Glutamatergic neuron (in vitro differentiated cells): ENCODE measurements around the gene CFAP99. TPM values are rescaled to one million over a fixed set of nuclear protein-coding genes. Genes with fewer than 3 reads are reported as not detected.

ENCODE experiments used
- DNase-seq: peaks from one replicate; pipeline ENCODE4 v3.0.0; 2022
- H3K27ac Mint-ChIP-seq: one replicate; pipeline ENCODE4 v1.8.0; 2020; ENCODE audit warnings: mild to moderate bottlenecking, mixed read lengths, inconsistent platforms; ENCODE audit not compliant: unreplicated experiment
- H3K27me3 Mint-ChIP-seq: one replicate; pipeline ENCODE4 v1.8.0; 2020; ENCODE audit warnings: mild to moderate bottlenecking, moderate library complexity, mixed read lengths, inconsistent platforms; ENCODE audit not compliant: unreplicated experiment
- H3K36me3 Mint-ChIP-seq: one replicate; pipeline ENCODE4 v1.8.0; 2020; ENCODE audit warnings: mild to moderate bottlenecking, mixed read lengths, inconsistent platforms; ENCODE audit not compliant: unreplicated experiment
- H3K4me1 Mint-ChIP-seq: one replicate; pipeline ENCODE4 v1.8.0; 2020; ENCODE audit warnings: mild to moderate bottlenecking, low read depth, mixed read lengths, inconsistent platforms; ENCODE audit not compliant: unreplicated experiment
- H3K4me3 Mint-ChIP-seq: one replicate; pipeline ENCODE4 v1.8.0; 2020; ENCODE audit warnings: mild to moderate bottlenecking, mixed read lengths, inconsistent platforms; ENCODE audit not compliant: unreplicated experiment
- H3K9me3 Mint-ChIP-seq: one replicate; pipeline ENCODE4 v1.8.0; 2020; ENCODE audit warnings: mild to moderate bottlenecking, moderate library complexity, mixed read lengths, inconsistent platforms; ENCODE audit not compliant: unreplicated experiment
- total RNA-seq: library from RNA; stranded (reverse); fragmentation: NEBNext Ultra II Directional; extraction: Animal tissue kit (Norgen Biotek cat#: 25700); gene quantifications from one replicate; pipeline ENCODE4 v1.2.1, GENCODE V29; 2021; ENCODE audit not compliant: unreplicated experiment
- TF ChIP-seq, protein P1 (sequence below): fragments of 200-600 bp; sonication (generic); IDR thresholded peaks from one replicate; pipeline ENCODE4 v1.5.0; 2021; ENCODE audit not compliant: partially characterized antibody, unreplicated experiment

The CFAP99 gene
- total RNA-seq, 1 donor from 2014 or later, result not detected

DNA sequence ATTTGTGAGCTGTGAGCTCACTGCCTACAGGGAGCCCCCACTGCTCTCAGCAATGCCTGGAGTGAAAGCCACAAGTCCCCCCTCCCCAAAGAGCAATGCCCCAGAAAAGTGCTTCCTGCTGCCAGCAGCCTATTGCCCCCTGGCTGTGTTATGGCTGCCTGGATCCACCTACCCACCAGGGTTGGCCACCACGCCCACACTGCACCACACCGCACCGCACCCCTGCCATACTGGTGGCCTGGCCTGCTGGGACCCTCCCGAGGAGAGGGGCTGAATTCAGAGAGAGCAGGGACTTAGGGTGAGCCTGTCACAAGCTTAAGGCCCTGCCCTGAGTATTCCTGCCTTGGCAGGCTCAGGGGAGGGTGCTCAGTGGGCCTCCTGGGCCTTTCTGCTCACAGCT lies 4.3 kb downstream of the CFAP99 start:
- DNase-seq, result no peak
- Mint-ChIP-seq H3K27ac (no peak overlapping the region), H3K4me3 (no peak overlapping the region), H3K4me1 (peaks cover 3% of the 10 kb centered on the region), H3K27me3 (peaks cover 19% of the 10 kb centered on the region), H3K36me3 (peaks cover 6% of the 10 kb centered on the region), H3K9me3 (peaks cover 9% of the 10 kb centered on the region)
- TF ChIP-seq, protein P1, sequence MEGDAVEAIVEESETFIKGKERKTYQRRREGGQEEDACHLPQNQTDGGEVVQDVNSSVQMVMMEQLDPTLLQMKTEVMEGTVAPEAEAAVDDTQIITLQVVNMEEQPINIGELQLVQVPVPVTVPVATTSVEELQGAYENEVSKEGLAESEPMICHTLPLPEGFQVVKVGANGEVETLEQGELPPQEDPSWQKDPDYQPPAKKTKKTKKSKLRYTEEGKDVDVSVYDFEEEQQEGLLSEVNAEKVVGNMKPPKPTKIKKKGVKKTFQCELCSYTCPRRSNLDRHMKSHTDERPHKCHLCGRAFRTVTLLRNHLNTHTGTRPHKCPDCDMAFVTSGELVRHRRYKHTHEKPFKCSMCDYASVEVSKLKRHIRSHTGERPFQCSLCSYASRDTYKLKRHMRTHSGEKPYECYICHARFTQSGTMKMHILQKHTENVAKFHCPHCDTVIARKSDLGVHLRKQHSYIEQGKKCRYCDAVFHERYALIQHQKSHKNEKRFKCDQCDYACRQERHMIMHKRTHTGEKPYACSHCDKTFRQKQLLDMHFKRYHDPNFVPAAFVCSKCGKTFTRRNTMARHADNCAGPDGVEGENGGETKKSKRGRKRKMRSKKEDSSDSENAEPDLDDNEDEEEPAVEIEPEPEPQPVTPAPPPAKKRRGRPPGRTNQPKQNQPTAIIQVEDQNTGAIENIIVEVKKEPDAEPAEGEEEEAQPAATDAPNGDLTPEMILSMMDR, result no peak

DNA sequence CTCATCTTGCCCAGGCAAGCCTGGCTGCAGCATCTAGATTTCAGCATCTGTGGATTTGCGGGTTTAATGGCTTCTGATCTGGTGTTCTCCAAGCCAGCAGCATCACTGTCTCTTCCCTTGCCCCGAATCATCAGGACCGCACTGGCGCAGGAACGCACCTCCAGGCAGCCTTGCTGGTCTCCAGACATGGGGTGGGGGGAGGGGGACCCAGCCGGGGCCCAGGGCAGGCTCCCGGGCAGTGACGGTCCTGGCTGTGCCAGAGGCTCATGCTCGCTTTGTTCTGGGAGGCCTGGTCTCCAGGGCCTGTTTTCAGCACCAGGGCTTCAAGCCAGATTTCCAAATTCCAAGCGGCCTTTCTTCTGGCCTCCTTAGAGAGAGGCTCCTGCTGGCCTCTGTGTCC lies 4.9 kb downstream of the CFAP99 start:
- peaks cover 3% of the 10 kb centered on the region for H3K4me1 Mint-ChIP-seq
- TF ChIP-seq, protein P1, result no peak
- no peak overlapping the region for H3K27ac Mint-ChIP-seq
- H3K4me3 Mint-ChIP-seq, result no peak overlapping the region
- H3K9me3 Mint-ChIP-seq, result peaks cover 9% of the 10 kb centered on the region
- DNase-seq, result no peak
- H3K36me3 Mint-ChIP-seq, result peaks cover 6% of the 10 kb centered on the region
- peaks cover 19% of the 10 kb centered on the region for H3K27me3 Mint-ChIP-seq

DNA sequence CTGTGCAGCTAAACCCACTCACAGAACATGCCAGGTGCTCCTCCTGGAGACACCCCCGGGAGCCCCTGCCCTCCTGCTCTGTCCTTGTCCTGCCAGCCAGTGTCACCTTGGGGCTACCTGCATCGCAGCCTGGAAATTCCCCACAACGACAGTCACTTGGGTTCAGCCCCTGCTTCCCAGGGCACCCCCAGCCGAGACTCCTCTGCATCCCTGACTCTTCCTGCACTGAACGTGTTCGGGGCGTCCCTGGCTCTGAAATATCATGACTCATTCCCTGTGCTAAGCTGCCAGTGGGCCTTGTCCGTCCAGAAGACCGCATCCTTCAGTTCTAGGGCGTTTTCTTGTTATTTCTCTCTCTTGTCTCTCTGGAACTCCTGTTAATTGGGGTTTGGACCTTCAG lies 5.8 kb downstream of the CFAP99 start:
- H3K4me3 Mint-ChIP-seq, result no peak overlapping the region
- no peak overlapping the region for H3K27ac Mint-ChIP-seq

DNA sequence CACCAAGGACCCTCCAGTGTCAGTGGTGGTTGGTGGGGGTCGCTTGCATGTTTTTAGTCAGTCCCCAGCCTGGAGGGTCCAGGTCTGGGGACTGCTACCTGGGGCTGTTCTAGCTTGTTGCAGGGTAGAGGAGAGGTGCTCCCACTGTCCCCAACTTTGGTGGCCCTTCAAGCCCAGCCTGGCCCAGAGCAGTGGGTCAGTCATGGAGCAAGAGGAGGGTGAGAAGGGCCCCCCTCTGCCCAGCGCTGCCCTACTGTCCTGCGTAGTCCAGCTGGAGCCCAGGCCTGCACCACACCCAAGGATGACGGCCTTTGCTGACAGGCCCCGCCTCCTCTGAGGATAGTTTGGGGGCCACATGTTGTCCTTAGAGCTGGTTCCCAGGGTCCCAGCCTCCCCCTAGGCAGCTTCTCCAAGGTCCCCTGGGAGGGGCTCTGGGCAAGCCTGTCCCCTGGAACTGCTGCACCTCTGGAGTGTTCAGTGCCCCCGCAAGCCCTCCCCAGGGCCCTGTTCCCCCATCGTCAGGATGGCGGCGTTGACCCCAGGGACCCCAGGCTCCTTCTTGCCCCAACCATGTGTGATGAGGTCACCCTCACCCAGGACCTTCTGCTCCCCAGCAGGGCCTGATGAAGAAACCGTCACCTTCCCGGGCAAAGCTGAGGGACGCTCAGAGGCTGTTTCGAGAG lies 6.8 kb downstream of the CFAP99 start:
- Mint-ChIP-seq H3K27me3 (peaks cover 13% of the 10 kb centered on the region), H3K9me3 (peaks cover 4% of the 10 kb centered on the region), H3K4me3 (no peak overlapping the region), H3K27ac (no peak overlapping the region), H3K36me3 (peaks cover 5% of the 10 kb centered on the region), H3K4me1 (no peaks in the 10 kb centered on the region)
- TF ChIP-seq, protein P1, result no peak
- DNase-seq, result no peak

More for the DNA sequence above, 5.8 kb downstream of the CFAP99 start:
- H3K9me3 Mint-ChIP-seq, result peaks cover 9% of the 10 kb centered on the region
- TF ChIP-seq, protein P1, result no peak
- H3K4me1 Mint-ChIP-seq, result peaks cover 3% of the 10 kb centered on the region
- peaks cover 23% of the 10 kb centered on the region for H3K27me3 Mint-ChIP-seq
- peak; percentile 8 for DNase-seq
- H3K36me3 Mint-ChIP-seq, result peaks cover 11% of the 10 kb centered on the region

DNA sequence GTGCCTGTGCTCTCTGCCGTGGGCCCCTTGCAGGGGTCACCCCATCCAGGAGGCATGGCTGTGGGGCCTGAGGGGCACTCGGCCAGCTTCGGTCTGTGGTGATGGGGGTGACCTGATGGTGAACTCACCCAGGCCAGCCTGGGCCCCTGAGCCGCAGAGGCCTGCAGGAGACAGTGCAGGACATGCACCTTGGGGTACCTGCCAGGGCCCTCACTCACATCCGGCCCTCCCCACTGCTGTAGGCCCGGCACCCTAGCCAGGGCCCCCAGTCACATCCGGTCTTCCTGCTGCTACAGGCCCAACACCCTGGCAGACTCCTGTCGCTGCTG lies 7.3 kb downstream of the CFAP99 start:
- Mint-ChIP-seq H3K27ac (no peak overlapping the region), H3K4me3 (no peak overlapping the region), H3K27me3 (peaks cover 13% of the 10 kb centered on the region), H3K9me3 (peaks cover 4% of the 10 kb centered on the region), H3K36me3 (peaks cover 5% of the 10 kb centered on the region), H3K4me1 (no peaks in the 10 kb centered on the region)
- DNase-seq, result peak; percentile 11
- TF ChIP-seq, protein P1, result no peak
